ENCODE data around the gene GKN2. TPM values are rescaled to one million over a fixed set of nuclear protein-coding genes. Genes with fewer than 3 reads are reported as not detected.
A peak's percentile ranks its signal among the peaks of the same experiment; 100 is the strongest.
"Not testable (repeated sequence)": the region's sequence is repeated elsewhere in the genome, so short reads cannot be mapped to it uniquely, and the experiment has no call there.

GKN2 gene
- total RNA-seq, 2 experiments from 2014 or later: not detected

GRCh38 chr2:68911709-68912108 is 41.0 kb downstream of the GKN2 start:
- H3K9me3 Mint-ChIP-seq: no peaks in the 10 kb centered on the region
- H3K27ac Mint-ChIP-seq: no peak overlapping the region
- CTCF ChIA-PET: interaction anchor here (1.0 to 1.5 kb wide), 6 partner anchors 149 to 450 kb away, joined by 3 to 4 read pairs (median 4); no protein-coding TSS in a partner anchor
- no peaks in the 10 kb centered on the region for H3K27me3 Mint-ChIP-seq
- H3K36me3 Mint-ChIP-seq (ENCODE audit: low read depth): peaks cover 4% of the 10 kb centered on the region
- H3K4me3 Mint-ChIP-seq: no peak overlapping the region
- H3K4me1 Mint-ChIP-seq: peaks cover 38% of the 10 kb centered on the region
- DNase-seq: no peak
- POLR2A ChIA-PET: no interaction called here

DNA sequence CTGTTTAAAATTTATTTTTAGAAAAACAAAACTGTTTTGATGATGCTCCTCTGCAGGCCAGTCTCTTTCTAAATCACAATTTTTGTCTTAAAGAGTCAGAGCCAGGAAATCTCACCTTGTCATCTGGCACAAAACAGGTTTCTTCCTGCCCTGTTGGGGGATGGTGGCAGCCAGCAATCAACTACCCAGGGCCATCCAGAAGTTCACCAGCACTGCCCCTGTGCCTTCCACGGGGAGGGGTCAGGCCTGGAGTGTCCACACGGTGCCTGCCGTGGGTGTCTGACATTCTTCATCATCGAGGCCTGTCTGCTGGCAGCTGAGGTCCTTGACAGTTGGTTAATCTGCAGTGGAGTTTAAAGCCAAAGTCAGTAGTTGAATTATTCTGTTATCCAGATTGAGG is 41.4 kb downstream of the GKN2 start:
- Mint-ChIP-seq H3K27me3 (no peaks in the 10 kb centered on the region), H3K27ac (no peak overlapping the region), H3K4me3 (no peak overlapping the region), H3K4me1 (peaks cover 40% of the 10 kb centered on the region), H3K36me3 (ENCODE audit: low read depth) (peaks cover 4% of the 10 kb centered on the region), H3K9me3 (no peaks in the 10 kb centered on the region)
- ChIA-PET POLR2A (no interaction called here), CTCF (interaction anchor here (1.1 to 1.5 kb wide), 4 partner anchors 149 to 449 kb away, joined by 4 read pairs; no protein-coding TSS in a partner anchor)
- DNase-seq: no peak

DNA sequence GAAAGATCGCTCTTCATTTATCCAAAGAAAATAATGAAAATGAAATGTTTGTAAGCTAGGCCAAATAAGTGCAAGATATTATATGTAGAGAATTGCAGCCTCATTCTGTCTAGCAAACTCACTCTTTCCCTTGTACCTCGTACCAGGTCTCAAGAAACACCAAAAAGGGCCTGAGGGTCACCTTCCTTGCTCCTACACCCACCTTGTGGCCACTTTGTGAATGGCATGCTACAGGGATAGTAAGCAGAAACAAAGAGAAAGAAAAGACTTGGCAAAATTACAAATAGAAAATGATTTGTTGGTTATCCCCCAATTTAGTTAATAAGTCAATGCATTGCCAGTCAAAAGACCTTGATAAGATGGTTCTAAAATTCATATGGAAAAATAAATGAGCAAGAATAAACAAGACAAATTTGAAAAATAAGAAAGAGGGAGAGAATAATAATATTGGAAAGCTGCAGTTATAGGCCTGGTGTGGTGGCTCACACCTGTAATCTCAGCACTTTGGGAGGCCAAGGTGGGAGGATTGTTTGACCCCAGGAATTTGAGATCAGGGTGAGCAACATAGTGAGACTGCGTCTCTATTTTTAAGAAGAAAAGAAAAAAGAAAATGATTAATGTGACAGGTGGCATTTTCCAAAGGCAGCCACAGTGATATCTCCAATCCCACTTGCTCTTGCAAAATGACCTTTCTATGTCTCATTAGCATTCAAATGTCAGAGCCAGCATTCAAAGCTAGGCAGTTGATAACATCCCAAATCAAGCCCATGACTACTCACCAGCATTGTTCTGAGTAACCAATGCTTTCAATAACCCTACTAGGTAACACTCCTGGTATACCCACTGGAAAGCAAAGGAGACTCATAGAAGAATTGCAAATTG is 42.7 kb downstream of the GKN2 start:
- Mint-ChIP-seq H3K36me3 (ENCODE audit: low read depth) (peaks cover 4% of the 10 kb centered on the region), H3K27me3 (no peaks in the 10 kb centered on the region), H3K4me1 (peaks cover 37% of the 10 kb centered on the region), H3K4me3 (no peak overlapping the region), H3K9me3 (peaks cover 4% of the 10 kb centered on the region), H3K27ac (peak overlapping the region; percentile 21)
- ChIA-PET POLR2A (no interaction called here), CTCF (interaction anchor here (0.5 to 3.9 kb wide), 9 partner anchors 12 to 188 kb away, joined by 3 to 16 read pairs (median 3); partner anchors contain the start of gene ARHGAP25)
- peak; percentile 79 for DNase-seq

DNA sequence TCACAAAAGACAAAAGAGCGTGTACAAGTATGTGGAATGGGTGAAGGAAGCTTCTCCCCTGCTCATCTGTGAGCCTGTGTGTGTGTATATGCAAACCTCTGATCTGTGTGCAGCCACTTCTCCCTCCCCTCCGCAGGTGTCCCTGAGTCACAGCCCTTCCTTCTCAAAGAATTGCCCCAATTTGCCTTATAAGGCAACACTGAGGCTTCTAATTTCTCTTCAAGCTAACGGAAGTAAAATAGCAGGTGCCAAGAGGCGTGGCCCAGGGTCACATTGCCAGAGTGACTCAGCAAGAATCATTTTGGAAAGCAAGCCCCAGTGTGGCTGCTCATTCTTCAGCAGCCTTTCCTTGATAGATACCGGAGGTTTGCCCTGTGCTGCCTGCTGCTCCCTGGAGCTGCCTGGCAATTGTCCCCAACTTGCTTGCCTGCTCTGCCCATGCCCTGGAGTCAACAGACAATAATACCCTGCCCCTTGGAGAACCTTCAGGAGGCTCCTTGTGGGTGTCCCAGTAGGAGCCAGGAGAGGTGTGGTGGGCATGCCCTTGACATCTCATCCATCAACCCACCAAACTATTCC is 44.2 kb downstream of the GKN2 start:
- ChIA-PET POLR2A (interaction anchor here (0.6 to 1.6 kb wide), 5 partner anchors 9 to 189 kb away, joined by 3 to 4 read pairs (median 3); no protein-coding TSS in a partner anchor), CTCF (interaction anchor here (0.8 to 3.9 kb wide), 19 partner anchors 11 to 445 kb away, joined by 3 to 16 read pairs (median 4); no protein-coding TSS in a partner anchor)
- Mint-ChIP-seq H3K4me1 (peaks cover 35% of the 10 kb centered on the region), H3K27ac (peak overlapping the region; percentile 91), H3K9me3 (peaks cover 13% of the 10 kb centered on the region), H3K27me3 (peaks cover 2% of the 10 kb centered on the region), H3K4me3 (peak overlapping the region; percentile 21), H3K36me3 (ENCODE audit: low read depth) (peaks cover 9% of the 10 kb centered on the region)
- peak; percentile 89 for DNase-seq

DNA sequence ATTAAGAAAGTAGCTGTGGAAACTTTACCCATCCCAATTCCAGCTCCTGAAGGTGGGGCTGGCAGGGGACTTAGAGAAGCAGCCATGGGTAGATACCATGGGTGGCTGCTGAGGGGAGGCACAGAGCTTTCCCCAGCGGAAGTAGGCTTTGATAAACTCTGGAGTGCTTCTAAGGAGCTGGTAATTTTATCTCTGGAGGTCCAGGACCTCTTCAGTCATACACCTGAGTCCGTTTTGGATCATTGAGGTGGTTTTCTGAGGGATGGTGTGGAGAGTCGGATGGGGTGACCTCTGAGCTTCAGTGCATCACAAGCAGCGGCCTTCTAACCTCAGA is 44.8 kb downstream of the GKN2 start:
- ChIA-PET CTCF (interaction anchor here (0.8 to 3.9 kb wide), 19 partner anchors 10 to 444 kb away, joined by 3 to 16 read pairs (median 4); no protein-coding TSS in a partner anchor), POLR2A (interaction anchor here (0.6 to 1.6 kb wide), 5 partner anchors 10 to 189 kb away, joined by 3 to 4 read pairs (median 3); no protein-coding TSS in a partner anchor)
- H3K4me1 Mint-ChIP-seq: peaks cover 35% of the 10 kb centered on the region
- peaks cover 5% of the 10 kb centered on the region for H3K27me3 Mint-ChIP-seq
- H3K4me3 Mint-ChIP-seq: peak overlapping the region; percentile 21
- no peak for DNase-seq
- peak overlapping the region; percentile 91 for H3K27ac Mint-ChIP-seq
- H3K36me3 Mint-ChIP-seq (ENCODE audit: low read depth): peaks cover 14% of the 10 kb centered on the region
- peaks cover 16% of the 10 kb centered on the region for H3K9me3 Mint-ChIP-seq

- CTCF ChIA-PET: interaction anchor here (0.8 to 3.9 kb wide), 18 partner anchors 10 to 441 kb away, joined by 3 to 16 read pairs (median 4); no protein-coding TSS in a partner anchor
- Mint-ChIP-seq H3K27ac (peak overlapping the region; percentile 91), H3K9me3 (peaks cover 20% of the 10 kb centered on the region), H3K4me1 (peaks cover 35% of the 10 kb centered on the region), H3K4me3 (no peak overlapping the region), H3K27me3 (peaks cover 7% of the 10 kb centered on the region), H3K36me3 (ENCODE audit: low read depth) (peaks cover 14% of the 10 kb centered on the region)
- POLR2A ChIA-PET: interaction anchor here (1.0 to 1.6 kb wide), 4 partner anchors 10 to 185 kb away, joined by 3 read pairs; no protein-coding TSS in a partner anchor
- no peak for DNase-seq
These were observed 45.3 kb downstream of the GKN2 start for GRCh38 chr2:68907232-68907919.

DNA sequence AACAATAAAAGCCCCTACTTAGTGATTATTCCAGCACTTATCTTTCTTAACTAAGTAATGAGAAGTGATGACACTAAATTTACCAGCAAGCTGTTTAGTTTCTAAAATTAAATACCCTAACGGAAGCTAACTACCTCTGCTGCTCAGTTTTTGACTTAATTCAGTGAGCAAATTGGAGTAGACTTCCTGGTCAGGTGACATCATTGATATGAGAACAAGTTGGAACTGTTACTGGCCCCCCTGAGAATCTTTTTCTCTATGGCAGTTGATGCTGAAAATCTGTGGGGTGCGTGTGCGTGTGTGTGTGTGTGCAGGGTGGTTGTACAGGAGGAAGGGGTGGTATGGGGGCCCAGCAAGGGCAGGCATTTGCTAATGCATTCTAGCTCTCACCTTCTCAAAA is 46.0 kb downstream of the GKN2 start:
- Mint-ChIP-seq H3K27me3 (peaks cover 7% of the 10 kb centered on the region), H3K4me1 (peaks cover 35% of the 10 kb centered on the region), H3K9me3 (peaks cover 27% of the 10 kb centered on the region), H3K36me3 (ENCODE audit: low read depth) (peaks cover 17% of the 10 kb centered on the region), H3K27ac (no peak overlapping the region), H3K4me3 (no peak overlapping the region)
- POLR2A ChIA-PET: interaction anchor here (1.6 kb wide), 1 partner anchor 166 kb away, joined by 3 read pairs; no protein-coding TSS in a partner anchor
- CTCF ChIA-PET: interaction anchor here (0.7 to 3.9 kb wide), 7 partner anchors 9 to 441 kb away, joined by 3 to 16 read pairs (median 7); no protein-coding TSS in a partner anchor
- DNase-seq: no peak

DNA sequence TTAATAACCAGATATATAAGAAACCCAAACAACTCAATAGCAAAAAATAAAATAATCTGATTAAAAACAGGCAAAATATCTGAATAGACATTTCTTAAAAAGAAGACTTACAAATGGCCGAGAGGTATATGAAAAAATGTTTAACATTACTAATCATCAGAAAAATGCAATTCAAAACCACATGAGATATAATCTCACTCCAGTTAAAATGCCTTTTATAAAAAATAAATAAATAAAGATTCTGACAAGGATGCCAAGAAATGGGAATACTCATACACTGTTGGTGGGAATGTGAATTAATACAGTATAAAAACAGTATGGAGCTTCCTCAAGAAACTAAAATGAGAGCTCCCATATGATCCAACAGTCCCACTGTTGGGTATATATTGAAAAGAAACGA is 47.6 kb downstream of the GKN2 start:
- Mint-ChIP-seq H3K4me1 (peaks cover 31% of the 10 kb centered on the region), H3K27ac (no peak overlapping the region), H3K36me3 (ENCODE audit: low read depth) (peaks cover 23% of the 10 kb centered on the region), H3K9me3 (peaks cover 32% of the 10 kb centered on the region), H3K27me3 (peaks cover 7% of the 10 kb centered on the region), H3K4me3 (no peak overlapping the region)
- DNase-seq: no peak
- POLR2A ChIA-PET: no interaction called here
- CTCF ChIA-PET: no interaction called here

GRCh38 chr2:68901561-68901960 is 51.1 kb downstream of the GKN2 start:
- Mint-ChIP-seq H3K36me3 (ENCODE audit: low read depth) (peaks cover 21% of the 10 kb centered on the region), H3K27ac (no peak overlapping the region), H3K4me3 (no peak overlapping the region), H3K9me3 (peaks cover 39% of the 10 kb centered on the region), H3K4me1 (peaks cover under 1% of the 10 kb centered on the region), H3K27me3 (peaks cover 8% of the 10 kb centered on the region)
- ChIA-PET CTCF (interaction anchor here (1.0 kb wide), 1 partner anchor 12 kb away, joined by 3 read pairs; no protein-coding TSS in a partner anchor), POLR2A (no interaction called here)
- no peak for DNase-seq

DNA sequence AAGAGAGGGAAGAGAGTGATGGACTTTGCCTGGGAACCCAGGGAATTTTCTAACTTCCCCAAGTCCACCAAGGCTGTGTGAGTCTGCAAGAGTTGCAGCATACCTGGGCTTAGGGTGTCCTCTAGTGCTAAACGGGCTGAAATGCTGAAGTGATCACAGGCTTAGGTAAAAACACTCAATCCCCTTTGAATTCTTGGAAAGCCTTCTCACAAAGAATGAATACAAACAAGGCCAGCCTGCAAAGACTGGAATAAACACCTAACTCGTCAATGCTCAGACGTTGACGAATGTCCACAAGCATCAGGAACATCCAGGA is 51.5 kb downstream of the GKN2 start:
- H3K36me3 Mint-ChIP-seq (ENCODE audit: low read depth): peaks cover 23% of the 10 kb centered on the region
- CTCF ChIA-PET: interaction anchor here (1.0 kb wide), 1 partner anchor 13 kb away, joined by 3 read pairs; no protein-coding TSS in a partner anchor
- no peak overlapping the region for H3K4me3 Mint-ChIP-seq
- POLR2A ChIA-PET: no interaction called here
- no peaks in the 10 kb centered on the region for H3K4me1 Mint-ChIP-seq
- no peak for DNase-seq
- H3K27ac Mint-ChIP-seq: no peak overlapping the region
- peaks cover 42% of the 10 kb centered on the region for H3K9me3 Mint-ChIP-seq
- H3K27me3 Mint-ChIP-seq: peaks cover 8% of the 10 kb centered on the region

- POLR2A ChIA-PET: no interaction called here
These were observed 52.0 kb downstream of the GKN2 start for GRCh38 chr2:68900496-68901198.

GRCh38 chr2:68895981-68896380 is 56.7 kb downstream of the GKN2 start:
- H3K4me3 Mint-ChIP-seq; POLR2A ChIA-PET; H3K36me3 Mint-ChIP-seq (ENCODE audit: low read depth); H3K27ac Mint-ChIP-seq; DNase-seq; H3K9me3 Mint-ChIP-seq; H3K27me3 Mint-ChIP-seq: not testable (repeated sequence)
- CTCF ChIA-PET: interaction anchor here (3.5 kb wide), 1 partner anchor 12 kb away, joined by 16 read pairs; no protein-coding TSS in a partner anchor
- H3K4me1 Mint-ChIP-seq: peaks cover 13% of the 10 kb centered on the region

More at GRCh38 chr2:68900496-68901198, 52.0 kb downstream of the GKN2 start:
- peaks cover 23% of the 10 kb centered on the region for H3K36me3 Mint-ChIP-seq (ENCODE audit: low read depth)
- DNase-seq: no peak
- no peak overlapping the region for H3K4me3 Mint-ChIP-seq
- peaks cover 41% of the 10 kb centered on the region for H3K9me3 Mint-ChIP-seq
- CTCF ChIA-PET: interaction anchor here (1.0 kb wide), 1 partner anchor 13 kb away, joined by 3 read pairs; no protein-coding TSS in a partner anchor
- H3K4me1 Mint-ChIP-seq: no peaks in the 10 kb centered on the region
- H3K27me3 Mint-ChIP-seq: peaks cover 8% of the 10 kb centered on the region
- H3K27ac Mint-ChIP-seq: no peak overlapping the region

All from activated CD4-positive, alpha-beta T cell treated with anti-CD3 and anti-CD28 coated beads, Interleukin-2, amount 10 ng/mL, durations not matched to agents 7 days and 5 days (primary cell).